Activated T-helper 1 cell treated with Interleukin-2 at 50 U/mL for 16 hours (primary cell): ENCODE measurements around the gene ZNF746.
A peak's percentile ranks its signal among the peaks of the same experiment; 100 is the strongest.
"Not testable (repeated sequence)": the region's sequence is repeated elsewhere in the genome, so short reads cannot be mapped to it uniquely, and the experiment has no call there.

ENCODE experiments used
- DNase-seq: peaks from one replicate; pipeline ENCODE4 v3.0.0-alpha.2; 2020; ENCODE audit warnings: low read depth

The ZNF746 gene

GRCh38 chr7:149497467-149498261 lies at the start of gene ZNF746:
Gene ZNF746, minus strand, starts transcription at chr7:149497809. Its CDS starts 273 bp downstream, at chr7:149497536.
- DNase-seq: peak; percentile 71

- DNase-seq: no peak
These were observed 49.5 kb upstream of the ZNF746 start for GRCh38 chr7:149547126-149547525.

- DNase-seq: no peak
These were observed 48.7 kb upstream of the ZNF746 start for GRCh38 chr7:149546331-149546730.

DNA sequence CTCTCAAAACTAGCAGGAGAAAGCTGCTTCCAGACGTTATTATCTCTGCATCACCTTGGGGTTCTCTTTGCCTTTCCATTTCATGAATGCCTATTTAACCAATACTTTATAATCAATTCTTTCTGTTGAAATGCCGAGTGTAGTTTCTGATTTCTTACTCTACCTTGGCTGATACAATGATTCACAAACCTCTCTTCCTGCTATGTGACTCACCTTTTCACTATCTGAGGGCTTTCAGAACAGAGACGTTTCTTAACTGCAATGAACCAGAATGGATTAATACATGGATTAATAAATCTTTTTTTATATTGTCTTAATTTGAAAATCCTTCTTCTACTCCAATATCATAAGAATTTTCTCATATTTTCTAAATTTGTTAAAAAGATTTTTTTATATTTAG lies 46.4 kb upstream of the ZNF746 start:
- no peak for DNase-seq

GRCh38 chr7:149532654-149533053 lies 35.0 kb upstream of the ZNF746 start:
- DNase-seq: no peak

DNA sequence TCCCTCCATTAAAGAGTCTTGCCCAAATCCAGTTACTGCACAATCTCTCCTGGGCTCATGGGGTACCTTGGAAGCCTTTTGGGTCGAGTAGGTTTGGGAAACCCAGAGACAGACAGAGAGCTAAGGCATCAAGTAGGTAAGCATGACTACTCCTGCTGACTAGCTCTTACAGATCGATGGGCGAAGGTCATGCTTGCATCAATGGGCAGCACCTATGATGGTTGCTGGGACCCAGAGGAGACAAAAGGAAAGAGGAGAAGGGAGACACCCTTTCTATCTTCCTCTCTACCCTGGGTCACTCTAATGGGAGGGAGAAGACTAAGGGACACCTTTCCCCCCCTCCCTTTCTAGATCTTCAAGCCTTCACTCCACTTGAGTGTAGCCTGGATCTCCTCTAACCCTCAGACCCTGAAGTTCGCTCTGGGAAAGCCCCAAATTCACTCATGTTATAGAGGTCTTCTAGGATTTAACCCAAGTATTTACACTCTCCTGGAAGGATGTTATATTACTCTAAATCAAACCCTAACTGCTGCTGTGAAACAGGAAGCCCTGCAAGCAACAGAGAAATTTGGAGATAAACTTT lies 31.6 kb upstream of the ZNF746 start:
- no peak for DNase-seq

- no peak for DNase-seq
These were observed 29.8 kb upstream of the ZNF746 start for GRCh38 chr7:149527414-149527813.

DNA sequence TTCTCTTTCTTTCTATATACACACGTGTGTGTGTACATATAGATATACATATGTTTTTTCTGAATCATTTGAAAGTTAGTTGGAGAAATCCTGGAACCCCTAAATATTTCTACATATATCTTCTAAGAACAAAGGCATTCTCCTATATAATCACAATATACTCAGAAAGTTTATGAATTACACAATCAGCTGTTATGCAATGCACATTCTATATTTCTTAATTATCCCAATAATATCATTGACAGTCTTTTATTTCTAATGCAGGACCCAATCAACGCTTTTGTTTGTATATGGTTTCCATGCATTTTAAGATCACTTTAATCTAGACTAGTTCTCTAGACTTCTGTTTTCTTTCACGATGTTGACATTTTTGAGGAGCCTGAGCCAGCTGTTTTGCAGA lies 27.7 kb upstream of the ZNF746 start:
- DNase-seq: no peak

DNA sequence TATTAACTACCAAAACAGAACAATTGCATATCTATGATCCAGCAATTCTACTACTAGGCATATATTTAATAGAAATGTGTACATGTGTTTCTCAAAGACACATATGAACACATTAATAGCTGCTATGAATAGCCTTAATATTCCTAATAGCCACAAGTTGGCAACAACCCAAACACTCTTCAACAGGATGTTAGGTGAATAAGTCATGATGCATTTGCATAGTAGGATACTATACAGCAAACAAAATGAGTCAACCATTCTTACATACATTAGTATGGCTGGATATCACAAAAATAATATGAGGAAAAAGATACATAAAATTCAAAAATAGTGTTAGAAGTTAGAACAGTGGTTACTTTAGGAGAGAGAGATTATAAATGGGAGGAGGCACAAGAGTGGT lies 26.8 kb upstream of the ZNF746 start:
- no peak for DNase-seq

DNA sequence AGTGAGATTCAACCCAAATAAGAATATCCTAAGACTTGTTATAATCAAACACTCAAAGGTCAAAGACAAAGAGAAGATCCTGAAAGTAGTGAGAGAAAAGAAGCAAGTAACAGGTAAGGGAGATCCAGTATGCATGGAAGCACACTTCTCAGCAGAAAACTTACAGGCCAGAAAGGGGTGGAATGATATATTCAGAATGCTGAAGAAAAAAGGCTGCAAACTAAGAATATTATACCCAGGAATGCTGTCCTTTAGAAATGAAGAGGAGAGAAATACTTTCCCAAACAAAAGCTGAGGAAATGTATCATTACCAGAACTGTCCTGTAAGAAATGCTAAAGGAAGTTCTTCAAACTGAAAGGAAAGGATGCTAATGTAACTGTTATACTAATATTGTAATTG lies 12.6 kb upstream of the ZNF746 start:
- DNase-seq: no peak

DNA sequence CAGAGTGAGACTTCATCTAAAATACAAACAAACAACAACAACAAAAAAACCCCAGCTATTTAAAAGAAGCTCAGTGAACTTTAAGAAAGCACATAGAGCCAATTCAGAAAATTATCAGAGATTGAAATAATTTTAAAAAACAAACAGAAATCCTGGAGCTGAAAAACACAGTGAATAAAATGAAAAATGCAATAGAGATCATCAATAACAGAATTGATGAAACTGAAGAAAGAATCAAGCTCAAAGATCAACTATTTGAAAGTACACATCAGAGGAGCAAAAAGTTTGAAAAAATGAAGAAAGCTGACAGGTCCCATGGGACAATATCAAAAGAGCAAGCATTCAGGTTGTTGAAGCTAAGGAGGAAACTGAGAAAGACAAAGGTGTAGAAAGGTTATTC lies 12.2 kb upstream of the ZNF746 start:
- no peak for DNase-seq

- no peak for DNase-seq
These were observed 7.9 kb upstream of the ZNF746 start for GRCh38 chr7:149505551-149505950.

- no peak for DNase-seq
These were observed 4.0 kb upstream of the ZNF746 start for GRCh38 chr7:149501651-149502050.

- DNase-seq: no peak
These were observed 3.3 kb upstream of the ZNF746 start for GRCh38 chr7:149500910-149501309.

DNA sequence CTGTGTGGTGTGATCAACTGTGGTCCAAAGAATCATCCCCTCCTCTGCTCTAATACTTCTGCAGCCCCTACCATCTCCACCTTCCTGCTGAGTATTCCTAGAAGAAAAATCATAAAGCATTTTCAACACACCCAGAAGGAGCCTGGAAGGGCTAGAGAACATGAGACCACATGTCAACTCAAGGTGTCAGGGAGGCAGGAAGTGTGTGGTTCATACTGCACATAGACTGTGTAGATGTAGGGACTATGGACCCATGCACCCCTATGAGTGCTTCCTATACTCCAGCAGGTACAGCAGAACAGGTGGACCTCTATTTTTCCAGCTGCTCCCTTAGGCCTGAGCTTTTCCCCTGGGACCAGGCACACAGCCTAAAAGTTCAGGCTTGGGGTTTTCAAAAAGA lies 2.6 kb upstream of the ZNF746 start:
- no peak for DNase-seq

DNA sequence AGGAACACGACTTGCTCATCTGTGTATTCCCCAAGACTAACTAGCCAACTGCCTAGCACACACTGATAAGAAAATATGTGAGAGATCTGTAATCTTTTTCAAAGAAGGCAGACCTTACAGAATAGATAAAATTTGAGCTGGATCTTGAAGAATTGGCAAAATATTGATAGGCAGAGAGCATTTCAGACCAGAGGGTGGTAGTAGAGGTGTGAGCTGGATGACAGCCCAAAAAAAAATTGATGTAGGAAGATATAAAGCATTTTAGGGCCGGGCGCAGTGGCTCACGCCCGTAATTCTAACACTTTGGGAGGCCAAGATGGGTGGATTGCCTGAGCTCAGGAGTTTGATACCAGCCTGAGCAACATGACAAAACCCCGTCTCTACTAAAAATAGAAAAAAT lies 1.2 kb upstream of the ZNF746 start:
- DNase-seq: no peak

- peak; percentile 38 for DNase-seq
These were observed 792 bp downstream of the ZNF746 start for GRCh38 chr7:149496642-149497391.

GRCh38 chr7:149495785-149496641 lies 1.6 kb downstream of the ZNF746 start:
- no peak for DNase-seq

DNA sequence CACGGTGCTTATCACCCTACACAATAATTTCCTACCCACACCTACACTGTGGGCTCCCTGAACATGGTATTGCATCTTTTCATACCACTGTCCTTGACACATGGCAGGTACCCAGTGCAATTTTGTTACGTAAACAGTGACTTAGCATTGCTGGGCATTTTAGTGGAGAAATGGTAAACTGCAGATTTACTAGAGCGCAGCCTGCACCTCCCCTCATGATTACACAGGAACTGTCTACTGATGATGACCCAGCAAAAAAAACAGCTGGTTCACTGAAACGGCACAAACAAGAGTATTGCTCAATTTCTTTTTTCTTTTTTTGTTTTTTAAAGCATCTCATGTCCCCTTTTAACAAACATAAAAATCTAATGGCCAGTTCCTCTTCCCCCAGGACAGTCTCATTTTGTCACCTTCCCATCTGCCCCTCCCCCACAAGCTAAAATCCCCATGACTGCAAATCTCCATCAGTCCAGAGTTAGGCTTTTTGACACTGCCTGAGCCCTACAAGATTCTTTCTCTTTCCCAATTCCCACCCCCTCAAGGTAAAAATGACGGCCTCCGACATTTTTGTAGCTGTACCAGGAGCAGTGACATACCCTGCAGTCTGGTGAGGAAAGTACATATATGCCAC lies 2.8 kb downstream of the ZNF746 start:
- DNase-seq: no peak

DNA sequence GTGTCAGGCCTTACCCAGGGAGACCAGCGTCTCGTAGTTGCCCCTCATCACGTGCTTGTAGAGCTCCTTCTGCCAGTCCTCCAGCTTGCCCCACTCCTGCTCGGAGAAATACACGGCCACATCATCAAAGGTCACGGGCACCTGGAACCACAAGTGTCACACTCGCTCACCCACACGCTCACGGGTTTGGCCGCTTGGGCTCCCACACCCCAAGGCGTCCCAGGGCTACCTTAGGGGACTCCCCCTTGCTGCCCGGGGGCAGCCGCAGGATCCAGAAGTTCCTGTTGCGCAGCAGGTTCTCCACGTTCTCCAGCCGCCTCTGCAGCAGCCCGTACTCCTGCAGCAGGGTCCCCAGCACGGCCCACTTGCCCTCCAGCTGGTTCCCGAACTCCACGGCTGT lies 3.6 kb downstream of the ZNF746 start:
- DNase-seq: not testable (repeated sequence)

DNA sequence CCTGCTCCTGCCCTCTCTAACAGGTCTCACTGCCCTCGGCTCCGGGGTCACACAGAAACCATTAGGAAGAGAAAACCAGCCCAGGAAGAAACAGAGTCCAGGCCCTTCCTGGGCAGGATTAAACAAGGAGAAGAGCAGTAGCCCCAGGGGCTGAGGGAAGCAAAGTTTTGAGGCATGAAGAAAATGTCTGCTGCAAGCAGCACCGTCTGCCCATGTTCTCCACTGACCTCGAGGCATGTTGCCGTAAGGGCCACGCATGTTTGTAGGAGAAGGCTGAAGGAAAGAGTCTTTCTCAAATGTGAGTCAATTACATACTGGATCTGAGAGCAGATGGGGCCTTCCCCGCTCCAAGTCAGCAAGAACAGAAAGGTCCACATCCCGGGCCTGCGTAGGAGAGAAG lies 4.2 kb downstream of the ZNF746 start:
- DNase-seq: no peak
